Fibroblast of the aortic adventitia (primary cell): ENCODE measurements around the gene CAPN5. TPM values are rescaled to one million over a fixed set of nuclear protein-coding genes. Genes with fewer than 3 reads are reported as not detected.
"Not testable (repeated sequence)": the region's sequence is repeated elsewhere in the genome, so short reads cannot be mapped to it uniquely, and the experiment has no call there.

Source experiments
- DNase-seq: peaks from one replicate; pipeline ENCODE4 v3.0.0-alpha.2; 2010; ENCODE audit warnings: low read depth
- H3K4me3 ChIP-seq: 2 replicates; pipeline ENCODE4 v1.5.1; 2011; ENCODE audit warnings: low read depth, mild to moderate bottlenecking, control low read depth, low read length, moderate library complexity
- total RNA-seq: library from RNA; depleted of rRNA; stranded (reverse); fragments of >200 nt; gene quantifications from 2 replicates; pipeline ENCODE4 v1.2.3, GENCODE V29; 2012; ENCODE audit warnings: low replicate concordance
- TF ChIP-seq, protein P1 (sequence below): IDR thresholded peaks from 2 replicates; pipeline ENCODE4 v1.5.1; 2011; ENCODE audit warnings: mild to moderate bottlenecking, low read length, control low read depth, inconsistent platforms; ENCODE audit not compliant: insufficient read depth

Gene CAPN5
- total RNA-seq, 1 donor: 31.0 TPM

DNA sequence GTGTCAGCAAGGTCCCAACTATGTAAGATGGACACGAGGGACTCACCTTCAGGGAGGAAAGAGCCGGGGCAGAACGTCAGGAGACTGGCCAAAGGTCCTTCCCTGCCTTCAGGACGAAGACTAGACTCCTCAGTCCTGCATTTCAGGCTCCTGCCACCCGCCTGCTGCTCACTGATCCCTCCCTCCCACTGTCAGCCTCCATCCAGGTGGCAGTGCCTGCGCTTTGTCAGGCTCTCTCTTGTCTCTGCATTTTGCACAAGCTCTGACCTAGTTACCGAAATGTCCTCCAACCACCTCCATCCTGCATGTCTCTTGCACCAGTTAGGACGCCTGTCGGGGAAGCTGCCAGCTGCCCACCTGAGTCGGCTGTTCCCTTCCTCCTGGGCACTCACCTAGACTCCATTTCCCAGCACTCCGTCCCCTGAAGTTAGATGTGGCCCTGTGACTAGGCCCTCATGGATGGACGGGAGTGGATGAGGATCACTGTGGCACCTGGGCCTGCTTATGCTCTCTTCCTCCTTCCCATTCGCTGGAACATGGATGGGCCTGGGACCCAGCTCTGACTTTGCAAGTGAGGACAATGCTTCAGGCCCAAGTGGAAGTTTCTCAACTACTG, 24.6 kb upstream of the CAPN5 start:
- no peak overlapping the region for H3K4me3 ChIP-seq
- TF ChIP-seq, protein P1, sequence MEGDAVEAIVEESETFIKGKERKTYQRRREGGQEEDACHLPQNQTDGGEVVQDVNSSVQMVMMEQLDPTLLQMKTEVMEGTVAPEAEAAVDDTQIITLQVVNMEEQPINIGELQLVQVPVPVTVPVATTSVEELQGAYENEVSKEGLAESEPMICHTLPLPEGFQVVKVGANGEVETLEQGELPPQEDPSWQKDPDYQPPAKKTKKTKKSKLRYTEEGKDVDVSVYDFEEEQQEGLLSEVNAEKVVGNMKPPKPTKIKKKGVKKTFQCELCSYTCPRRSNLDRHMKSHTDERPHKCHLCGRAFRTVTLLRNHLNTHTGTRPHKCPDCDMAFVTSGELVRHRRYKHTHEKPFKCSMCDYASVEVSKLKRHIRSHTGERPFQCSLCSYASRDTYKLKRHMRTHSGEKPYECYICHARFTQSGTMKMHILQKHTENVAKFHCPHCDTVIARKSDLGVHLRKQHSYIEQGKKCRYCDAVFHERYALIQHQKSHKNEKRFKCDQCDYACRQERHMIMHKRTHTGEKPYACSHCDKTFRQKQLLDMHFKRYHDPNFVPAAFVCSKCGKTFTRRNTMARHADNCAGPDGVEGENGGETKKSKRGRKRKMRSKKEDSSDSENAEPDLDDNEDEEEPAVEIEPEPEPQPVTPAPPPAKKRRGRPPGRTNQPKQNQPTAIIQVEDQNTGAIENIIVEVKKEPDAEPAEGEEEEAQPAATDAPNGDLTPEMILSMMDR: no peak
- DNase-seq: no peak

DNA sequence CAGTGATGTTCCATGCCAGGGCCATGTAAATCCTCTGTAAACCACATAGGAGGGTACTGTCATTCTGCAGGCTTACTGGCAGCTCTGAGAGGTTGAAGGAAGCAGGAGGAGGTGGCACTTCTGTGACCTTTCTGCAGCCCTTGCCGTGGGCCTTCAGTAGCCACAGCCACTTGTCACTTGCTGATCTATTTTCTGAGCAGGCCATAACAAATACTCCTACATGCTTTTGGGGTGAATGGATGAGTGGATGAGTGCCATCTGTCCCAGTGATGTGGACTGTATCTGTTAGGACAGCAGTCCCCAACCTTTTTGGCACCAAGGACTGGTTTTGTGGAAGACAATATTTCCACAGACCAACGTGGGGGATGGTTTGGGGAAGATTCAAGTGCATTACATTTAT, 22.4 kb upstream of the CAPN5 start:
- TF ChIP-seq, protein P1: no peak
- no peak overlapping the region for H3K4me3 ChIP-seq
- no peak for DNase-seq

DNA sequence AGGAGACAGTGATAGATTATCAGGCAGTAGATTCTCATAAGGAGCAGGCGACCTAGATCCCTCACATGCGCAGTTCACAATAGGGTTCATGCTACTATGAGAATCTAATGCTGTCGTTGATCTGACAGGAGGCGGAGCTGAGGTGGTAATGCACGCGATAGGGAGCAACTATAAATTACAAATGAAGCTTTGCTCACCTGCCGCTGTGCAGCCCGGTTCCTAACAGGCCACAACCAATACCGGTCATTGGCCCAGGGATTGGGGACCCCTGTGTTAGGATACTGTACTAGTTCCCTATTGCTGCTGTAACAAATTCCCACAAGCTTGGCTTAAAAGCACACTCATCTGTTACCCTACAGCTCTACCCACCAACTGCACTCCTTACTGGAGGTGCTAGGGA, 21.9 kb upstream of the CAPN5 start:
- TF ChIP-seq, protein P1: no peak

DNA sequence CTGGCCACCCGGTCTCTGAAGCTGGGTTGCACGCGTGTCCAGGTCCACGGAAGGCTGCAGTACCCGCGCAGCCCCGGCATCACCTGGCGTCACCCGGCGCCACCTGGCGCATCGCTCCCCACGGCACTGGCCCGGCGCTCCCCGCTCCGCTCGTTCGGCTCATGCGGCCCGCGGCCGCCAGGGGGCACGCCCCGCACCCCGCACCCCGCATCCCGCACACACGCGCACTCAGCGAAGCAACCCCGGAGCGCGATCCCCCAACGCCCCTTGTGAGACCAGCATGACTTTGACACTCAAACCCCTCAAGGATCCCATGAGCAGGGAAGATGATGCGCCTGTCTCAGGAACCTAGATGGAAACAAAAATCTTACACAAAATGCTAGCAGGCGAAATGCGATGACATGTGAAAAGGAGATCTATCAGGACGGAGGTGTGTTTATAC, 20.7 kb upstream of the CAPN5 start:
- TF ChIP-seq, protein P1: peak; percentile 49
- no peak for DNase-seq
- H3K4me3 ChIP-seq: peak overlapping the region; percentile 22

More for the DNA sequence above, 21.9 kb upstream of the CAPN5 start:
- DNase-seq: no peak
- H3K4me3 ChIP-seq: no peak overlapping the region

DNA sequence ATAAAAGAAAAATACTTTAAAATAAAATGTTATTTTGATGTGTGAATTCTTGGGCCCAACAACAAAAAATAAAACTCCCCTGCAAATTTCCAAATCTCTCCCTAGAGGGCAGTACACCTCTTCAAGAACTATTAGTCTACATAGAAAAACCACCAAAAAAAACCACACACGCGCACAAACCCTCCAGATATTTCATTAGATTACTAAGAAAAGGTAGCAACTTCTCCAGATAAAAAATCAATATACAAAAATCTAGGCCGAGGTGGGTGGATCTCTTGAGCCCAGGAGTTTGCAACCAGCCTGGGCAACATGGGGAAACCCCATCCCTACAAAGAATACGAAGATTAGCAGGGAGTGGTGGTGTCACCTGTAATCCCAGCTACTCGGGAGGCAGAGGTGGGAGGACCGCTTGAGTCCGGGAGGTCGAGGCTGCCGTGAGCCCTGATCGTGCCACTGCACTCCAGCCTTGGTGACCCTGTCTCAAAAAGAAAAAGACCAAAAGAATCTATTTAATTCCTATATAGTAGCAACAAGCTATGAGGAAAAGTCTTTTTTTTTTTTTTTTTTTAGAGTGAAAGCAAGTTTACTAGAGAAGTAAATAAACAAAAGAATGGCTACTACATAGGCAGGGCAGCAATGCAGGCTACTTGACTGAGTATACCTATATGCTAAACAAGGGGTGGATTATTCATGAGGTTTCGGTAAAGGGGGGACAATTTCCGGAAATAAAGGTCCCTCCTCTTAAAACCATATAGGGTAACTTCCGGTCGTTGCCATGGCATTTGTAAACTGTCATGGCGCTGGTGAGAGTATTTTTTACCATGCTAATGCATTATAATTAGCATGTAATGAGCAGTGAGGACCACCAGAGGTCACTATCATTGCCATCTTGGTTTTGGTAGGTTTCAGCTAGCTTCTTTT, 19.5 kb upstream of the CAPN5 start:
- DNase-seq: peak; percentile 97
- peak overlapping the region; percentile 62 for H3K4me3 ChIP-seq
- TF ChIP-seq, protein P1: peak; percentile 71

DNA sequence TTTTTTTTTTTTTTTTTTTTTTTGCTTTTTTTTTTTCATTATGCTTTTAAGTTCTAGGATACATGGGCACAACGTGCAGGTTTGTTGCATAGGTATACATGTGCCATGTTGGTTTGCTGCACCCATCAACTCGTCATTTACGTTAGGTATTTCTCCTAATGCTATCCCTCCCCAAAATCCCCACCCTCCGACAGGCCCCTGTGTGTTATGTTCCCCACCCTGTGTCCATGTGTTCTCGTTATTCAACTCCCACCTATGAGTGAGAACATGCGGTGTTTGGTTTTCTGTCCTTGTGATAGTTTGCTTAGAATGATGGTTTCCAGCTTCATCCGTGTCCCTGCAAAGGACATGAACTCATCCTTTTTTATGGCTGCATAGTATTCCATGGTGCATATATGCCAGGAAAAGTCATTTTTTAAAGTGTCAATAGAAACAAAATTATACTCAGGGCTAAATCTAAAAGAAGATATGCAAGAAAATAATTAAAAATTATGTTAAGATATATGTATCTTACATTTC, 18.8 kb upstream of the CAPN5 start:
- not testable (repeated sequence) for H3K4me3 ChIP-seq, DNase-seq

DNA sequence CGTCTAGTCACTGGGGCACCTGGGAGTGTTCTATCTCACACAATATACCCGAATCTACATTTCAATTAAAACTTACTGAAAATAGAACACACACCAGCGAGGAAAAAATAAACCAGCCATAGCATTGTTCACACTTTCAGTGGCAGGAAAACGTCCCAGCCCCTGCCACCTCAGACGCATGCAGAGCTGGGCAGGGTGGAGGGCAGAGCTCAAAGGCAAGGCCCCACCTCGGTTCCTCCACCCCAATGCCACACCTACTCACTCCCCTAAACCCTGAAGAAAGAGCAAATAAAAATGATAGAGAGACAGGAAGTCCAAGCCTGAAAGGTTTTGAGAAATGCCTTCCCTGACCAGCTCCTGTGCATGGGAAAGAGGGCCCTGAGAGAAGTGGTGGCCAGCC, 17.7 kb upstream of the CAPN5 start:
- DNase-seq: no peak
- TF ChIP-seq, protein P1: no peak
- no peak overlapping the region for H3K4me3 ChIP-seq
